ENCODE data around the gene KLF8.

DNA sequence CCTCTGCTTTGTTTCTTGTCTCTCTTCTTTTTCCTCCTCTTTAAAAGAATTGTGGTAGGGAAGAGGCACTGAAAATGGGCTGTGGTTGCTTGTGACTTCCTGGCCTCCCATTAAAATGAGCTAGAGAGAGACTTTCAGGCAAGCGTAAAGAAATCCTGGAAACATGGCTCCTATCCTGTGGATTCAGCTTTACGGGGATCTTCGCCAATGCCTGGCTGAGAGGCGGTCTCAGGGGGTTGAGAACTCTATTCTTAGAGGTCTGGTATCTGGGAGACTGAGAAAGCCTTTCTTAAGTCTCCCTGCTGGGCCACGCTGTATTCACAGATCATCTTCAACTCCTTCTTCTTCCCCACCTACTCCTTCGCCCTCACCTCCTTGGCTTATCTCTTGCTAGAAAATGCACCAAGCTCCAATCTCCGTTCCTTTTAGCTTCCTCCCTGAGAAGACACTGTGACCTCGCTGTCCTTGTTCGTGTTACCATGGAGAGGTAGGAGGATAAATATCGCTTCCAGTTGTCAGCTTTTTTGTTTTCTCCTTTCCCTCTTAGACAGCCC is 542 bp upstream of the KLF8 start:
- TF ChIP-seq, protein P1, sequence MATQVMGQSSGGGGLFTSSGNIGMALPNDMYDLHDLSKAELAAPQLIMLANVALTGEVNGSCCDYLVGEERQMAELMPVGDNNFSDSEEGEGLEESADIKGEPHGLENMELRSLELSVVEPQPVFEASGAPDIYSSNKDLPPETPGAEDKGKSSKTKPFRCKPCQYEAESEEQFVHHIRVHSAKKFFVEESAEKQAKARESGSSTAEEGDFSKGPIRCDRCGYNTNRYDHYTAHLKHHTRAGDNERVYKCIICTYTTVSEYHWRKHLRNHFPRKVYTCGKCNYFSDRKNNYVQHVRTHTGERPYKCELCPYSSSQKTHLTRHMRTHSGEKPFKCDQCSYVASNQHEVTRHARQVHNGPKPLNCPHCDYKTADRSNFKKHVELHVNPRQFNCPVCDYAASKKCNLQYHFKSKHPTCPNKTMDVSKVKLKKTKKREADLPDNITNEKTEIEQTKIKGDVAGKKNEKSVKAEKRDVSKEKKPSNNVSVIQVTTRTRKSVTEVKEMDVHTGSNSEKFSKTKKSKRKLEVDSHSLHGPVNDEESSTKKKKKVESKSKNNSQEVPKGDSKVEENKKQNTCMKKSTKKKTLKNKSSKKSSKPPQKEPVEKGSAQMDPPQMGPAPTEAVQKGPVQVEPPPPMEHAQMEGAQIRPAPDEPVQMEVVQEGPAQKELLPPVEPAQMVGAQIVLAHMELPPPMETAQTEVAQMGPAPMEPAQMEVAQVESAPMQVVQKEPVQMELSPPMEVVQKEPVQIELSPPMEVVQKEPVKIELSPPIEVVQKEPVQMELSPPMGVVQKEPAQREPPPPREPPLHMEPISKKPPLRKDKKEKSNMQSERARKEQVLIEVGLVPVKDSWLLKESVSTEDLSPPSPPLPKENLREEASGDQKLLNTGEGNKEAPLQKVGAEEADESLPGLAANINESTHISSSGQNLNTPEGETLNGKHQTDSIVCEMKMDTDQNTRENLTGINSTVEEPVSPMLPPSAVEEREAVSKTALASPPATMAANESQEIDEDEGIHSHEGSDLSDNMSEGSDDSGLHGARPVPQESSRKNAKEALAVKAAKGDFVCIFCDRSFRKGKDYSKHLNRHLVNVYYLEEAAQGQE (IDR thresholded peaks at IDR 0.05; ENCODE audit: insufficient read depth in 1 of 2, low read depth in 2 of 2, low read length in 1 of 2), result no peak
- TF ChIP-seq SIN3A (IDR thresholded peaks at IDR 0.05; ENCODE audit: borderline replicate concordance, insufficient read depth, low read depth, low read length), result no peak
- TF ChIP-seq, protein P2, sequence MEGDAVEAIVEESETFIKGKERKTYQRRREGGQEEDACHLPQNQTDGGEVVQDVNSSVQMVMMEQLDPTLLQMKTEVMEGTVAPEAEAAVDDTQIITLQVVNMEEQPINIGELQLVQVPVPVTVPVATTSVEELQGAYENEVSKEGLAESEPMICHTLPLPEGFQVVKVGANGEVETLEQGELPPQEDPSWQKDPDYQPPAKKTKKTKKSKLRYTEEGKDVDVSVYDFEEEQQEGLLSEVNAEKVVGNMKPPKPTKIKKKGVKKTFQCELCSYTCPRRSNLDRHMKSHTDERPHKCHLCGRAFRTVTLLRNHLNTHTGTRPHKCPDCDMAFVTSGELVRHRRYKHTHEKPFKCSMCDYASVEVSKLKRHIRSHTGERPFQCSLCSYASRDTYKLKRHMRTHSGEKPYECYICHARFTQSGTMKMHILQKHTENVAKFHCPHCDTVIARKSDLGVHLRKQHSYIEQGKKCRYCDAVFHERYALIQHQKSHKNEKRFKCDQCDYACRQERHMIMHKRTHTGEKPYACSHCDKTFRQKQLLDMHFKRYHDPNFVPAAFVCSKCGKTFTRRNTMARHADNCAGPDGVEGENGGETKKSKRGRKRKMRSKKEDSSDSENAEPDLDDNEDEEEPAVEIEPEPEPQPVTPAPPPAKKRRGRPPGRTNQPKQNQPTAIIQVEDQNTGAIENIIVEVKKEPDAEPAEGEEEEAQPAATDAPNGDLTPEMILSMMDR (IDR thresholded peaks at IDR 0.05), result no peak
